Activated T-cell treated with anti-CD3 and anti-CD28 coated beads for 4 hours (primary cell): ENCODE data around the gene MARCHF2.

Source experiments
- DNase-seq: peaks from one replicate; pipeline ENCODE4 v3.0.0-alpha.2; 2020

The MARCHF2 gene

GRCh38 chr19:8455018-8455417 is 41.9 kb downstream of the MARCHF2 start:
- no peak for DNase-seq

GRCh38 chr19:8456064-8456463 is 43.0 kb downstream of the MARCHF2 start:
- no peak for DNase-seq

- DNase-seq: no peak
Measured at GRCh38 chr19:8457209-8457608, 44.1 kb downstream of the MARCHF2 start.

GRCh38 chr19:8457827-8458226 is 44.7 kb downstream of the MARCHF2 start:
- DNase-seq: no peak

- no peak for DNase-seq
Measured at GRCh38 chr19:8458380-8458779, 45.3 kb downstream of the MARCHF2 start.

GRCh38 chr19:8459095-8459494 is 46.0 kb downstream of the MARCHF2 start:
- DNase-seq: no peak

GRCh38 chr19:8459520-8460270 is 46.6 kb downstream of the MARCHF2 start:
- no peak for DNase-seq

- no peak for DNase-seq
Measured at GRCh38 chr19:8460516-8461298, 47.6 kb downstream of the MARCHF2 start.

- DNase-seq: no peak
Measured at GRCh38 chr19:8461376-8461775, 48.3 kb downstream of the MARCHF2 start.

- DNase-seq: no peak
Measured at GRCh38 chr19:8461891-8462290, 48.8 kb downstream of the MARCHF2 start.

- no peak for DNase-seq
Measured at GRCh38 chr19:8462571-8462970, 49.5 kb downstream of the MARCHF2 start.

- DNase-seq: no peak
Measured at GRCh38 chr19:8463365-8463764, 50.3 kb downstream of the MARCHF2 start.

- no peak for DNase-seq
Measured at GRCh38 chr19:8466018-8466417, 52.9 kb downstream of the MARCHF2 start.

- DNase-seq: no peak
Measured at GRCh38 chr19:8468124-8468523, 55.0 kb downstream of the MARCHF2 start.

GRCh38 chr19:8468761-8469373 is 55.8 kb downstream of the MARCHF2 start:
- no peak for DNase-seq

- no peak for DNase-seq
Measured at GRCh38 chr19:8469613-8470368, 56.7 kb downstream of the MARCHF2 start.

GRCh38 chr19:8473648-8474476 is 60.8 kb downstream of the MARCHF2 start:
- no peak for DNase-seq

- DNase-seq: no peak
Measured at GRCh38 chr19:8475005-8475404, 61.9 kb downstream of the MARCHF2 start.

- no peak for DNase-seq
Measured at GRCh38 chr19:8476524-8476923, 63.4 kb downstream of the MARCHF2 start.

GRCh38 chr19:8477889-8478288 is 64.8 kb downstream of the MARCHF2 start:
- DNase-seq: no peak

- DNase-seq: no peak
Measured at GRCh38 chr19:8478598-8478997, 65.5 kb downstream of the MARCHF2 start.

- DNase-seq: no peak
Measured at GRCh38 chr19:8481201-8481600, 68.1 kb downstream of the MARCHF2 start.
